Activated naive CD8-positive, alpha-beta T cell treated with anti-CD3 and anti-CD28 coated beads, Interleukin-2, amount 10 ng/mL, durations not matched to agents 7 days and 5 days (primary cell): Measurements from ENCODE around the gene GJA1. TPM values are rescaled to one million over a fixed set of nuclear protein-coding genes. Genes with fewer than 3 reads are reported as not detected.
"Not testable (repeated sequence)": the region's sequence is repeated elsewhere in the genome, so short reads cannot be mapped to it uniquely, and the experiment has no call there.

ENCODE experiments used
- ATAC-seq: fragments of 150-1000 bp; cut with Tn5 transposase; one replicate; pipeline ENCODE4 v1.10.0; 2021; ENCODE audit warnings: low read depth, moderate library complexity
- POLR2A ChIA-PET: fragments of 350-600 bp; sonication (Branson Sonifier 250); formaldehyde crosslinking; loops from one replicate; lab custom pipeline; 2021; ENCODE audit warnings: antibody characterized with exemption; lab: Charles Lee
- DNase-seq: peaks from one replicate; pipeline ENCODE4 v3.0.0; 2021
- H3K27ac Mint-ChIP-seq: one replicate; pipeline ENCODE4 v1.8.0; 2022; ENCODE audit warnings: mild to moderate bottlenecking, mixed read lengths
- H3K27me3 Mint-ChIP-seq: one replicate; pipeline ENCODE4 v1.8.0; 2022; ENCODE audit warnings: mild to moderate bottlenecking, moderate library complexity, mixed read lengths
- H3K36me3 Mint-ChIP-seq: one replicate; pipeline ENCODE4 v1.8.0; 2021; ENCODE audit warnings: mild to moderate bottlenecking, mixed read lengths
- H3K4me1 Mint-ChIP-seq: one replicate; pipeline ENCODE4 v1.8.0; 2021; ENCODE audit warnings: mixed read lengths
- H3K4me3 Mint-ChIP-seq: one replicate; pipeline ENCODE4 v1.8.0; 2022; ENCODE audit warnings: mild to moderate bottlenecking, moderate library complexity, mixed read lengths
- H3K9me3 Mint-ChIP-seq: one replicate; pipeline ENCODE4 v1.8.0; 2021; ENCODE audit warnings: mixed read lengths
- total RNA-seq, 2 experiments: library from RNA; stranded (reverse); gene quantifications; one replicate each; pipeline ENCODE4 v1.2.3, GENCODE V29; 2021

The GJA1 gene
- total RNA-seq, 2 experiments from 2014 or later = not detected

GRCh38 chr6:121442576-121442975, 7.1 kb downstream of the GJA1 start:
- Mint-ChIP-seq H3K4me1 (peaks cover 6% of the 10 kb centered on the region), H3K4me3 (no peak overlapping the region), H3K27me3 (peaks cover 25% of the 10 kb centered on the region), H3K9me3 (no peaks in the 10 kb centered on the region), H3K27ac (no peak overlapping the region), H3K36me3 (no peaks in the 10 kb centered on the region)
- ATAC-seq (no peak), DNase-seq (no peak)
- POLR2A ChIA-PET = interaction anchor here (1.1 kb wide), 1 partner anchor 12 kb away, joined by 3 read pairs; no protein-coding TSS in a partner anchor

GRCh38 chr6:121443971-121444541, 8.6 kb downstream of the GJA1 start:
- H3K4me3 Mint-ChIP-seq = no peak overlapping the region
- no peak overlapping the region for H3K27ac Mint-ChIP-seq
- POLR2A ChIA-PET = interaction anchor here (1.1 kb wide), 1 partner anchor 13 kb away, joined by 3 read pairs; no protein-coding TSS in a partner anchor
- DNase-seq (no peak), ATAC-seq (no peak)
- peaks cover 12% of the 10 kb centered on the region for H3K27me3 Mint-ChIP-seq
- H3K9me3 Mint-ChIP-seq = no peaks in the 10 kb centered on the region
- H3K4me1 Mint-ChIP-seq = no peaks in the 10 kb centered on the region
- no peaks in the 10 kb centered on the region for H3K36me3 Mint-ChIP-seq

GRCh38 chr6:121446705-121447104, 11.3 kb downstream of the GJA1 start:
- H3K27me3 Mint-ChIP-seq, DNase-seq, H3K36me3 Mint-ChIP-seq, H3K4me3 Mint-ChIP-seq, H3K4me1 Mint-ChIP-seq, ATAC-seq, POLR2A ChIA-PET, H3K9me3 Mint-ChIP-seq, H3K27ac Mint-ChIP-seq: not testable (repeated sequence)

- H3K36me3 Mint-ChIP-seq, H3K9me3 Mint-ChIP-seq, H3K27me3 Mint-ChIP-seq, H3K4me1 Mint-ChIP-seq, H3K27ac Mint-ChIP-seq, H3K4me3 Mint-ChIP-seq, POLR2A ChIA-PET, ATAC-seq, DNase-seq: not testable (repeated sequence)
Observed at GRCh38 chr6:121447746-121448145, 12.3 kb downstream of the GJA1 start.

- ATAC-seq, H3K9me3 Mint-ChIP-seq, H3K4me3 Mint-ChIP-seq, POLR2A ChIA-PET, H3K27ac Mint-ChIP-seq, DNase-seq, H3K36me3 Mint-ChIP-seq, H3K4me1 Mint-ChIP-seq, H3K27me3 Mint-ChIP-seq: not testable (repeated sequence)
Observed at GRCh38 chr6:121448528-121448927, 13.1 kb downstream of the GJA1 start.

GRCh38 chr6:121449331-121449730, 13.9 kb downstream of the GJA1 start:
- POLR2A ChIA-PET = no interaction called here
- H3K9me3 Mint-ChIP-seq = no peaks in the 10 kb centered on the region
- no peaks in the 10 kb centered on the region for H3K36me3 Mint-ChIP-seq
- no peak for ATAC-seq
- H3K4me3 Mint-ChIP-seq = no peak overlapping the region
- no peak overlapping the region for H3K27ac Mint-ChIP-seq
- H3K4me1 Mint-ChIP-seq = no peaks in the 10 kb centered on the region
- H3K27me3 Mint-ChIP-seq = no peaks in the 10 kb centered on the region
- no peak for DNase-seq

- Mint-ChIP-seq H3K36me3 (no peaks in the 10 kb centered on the region), H3K9me3 (no peaks in the 10 kb centered on the region), H3K27ac (no peak overlapping the region), H3K27me3 (peaks cover 3% of the 10 kb centered on the region), H3K4me1 (no peaks in the 10 kb centered on the region), H3K4me3 (no peak overlapping the region)
- no peak for DNase-seq
- no peak for ATAC-seq
- POLR2A ChIA-PET = no interaction called here
Observed at GRCh38 chr6:121450242-121450641, 14.8 kb downstream of the GJA1 start.

GRCh38 chr6:121451250-121451649, 15.8 kb downstream of the GJA1 start:
- no peak for ATAC-seq
- Mint-ChIP-seq H3K27me3 (peaks cover 3% of the 10 kb centered on the region), H3K27ac (no peak overlapping the region), H3K36me3 (no peaks in the 10 kb centered on the region), H3K4me1 (no peaks in the 10 kb centered on the region), H3K9me3 (no peaks in the 10 kb centered on the region), H3K4me3 (no peak overlapping the region)
- POLR2A ChIA-PET = no interaction called here
- DNase-seq = no peak

GRCh38 chr6:121453191-121453590, 17.7 kb downstream of the GJA1 start:
- Mint-ChIP-seq H3K36me3 (no peaks in the 10 kb centered on the region), H3K27me3 (peaks cover 3% of the 10 kb centered on the region), H3K27ac (no peak overlapping the region), H3K4me1 (no peaks in the 10 kb centered on the region), H3K4me3 (no peak overlapping the region), H3K9me3 (no peaks in the 10 kb centered on the region)
- DNase-seq = no peak
- ATAC-seq = no peak
- POLR2A ChIA-PET = no interaction called here

- POLR2A ChIA-PET = no interaction called here
- no peaks in the 10 kb centered on the region for H3K9me3 Mint-ChIP-seq
Observed at GRCh38 chr6:121460170-121460569, 24.7 kb downstream of the GJA1 start.

GRCh38 chr6:121463087-121463486, 27.6 kb downstream of the GJA1 start:
- DNase-seq = no peak
- no peak for ATAC-seq
- POLR2A ChIA-PET = no interaction called here
- no peaks in the 10 kb centered on the region for H3K4me1 Mint-ChIP-seq
- H3K4me3 Mint-ChIP-seq = no peak overlapping the region
- H3K27ac Mint-ChIP-seq = no peak overlapping the region
- no peaks in the 10 kb centered on the region for H3K36me3 Mint-ChIP-seq
- no peaks in the 10 kb centered on the region for H3K27me3 Mint-ChIP-seq
- H3K9me3 Mint-ChIP-seq = no peaks in the 10 kb centered on the region

More at GRCh38 chr6:121460170-121460569, 24.7 kb downstream of the GJA1 start:
- DNase-seq = no peak
- Mint-ChIP-seq H3K27me3 (peaks cover 1% of the 10 kb centered on the region), H3K27ac (no peak overlapping the region), H3K4me3 (no peak overlapping the region), H3K36me3 (no peaks in the 10 kb centered on the region), H3K4me1 (no peaks in the 10 kb centered on the region)
- ATAC-seq = no peak

- H3K27me3 Mint-ChIP-seq = no peaks in the 10 kb centered on the region
- POLR2A ChIA-PET = no interaction called here
- no peak for ATAC-seq
Observed at GRCh38 chr6:121465101-121465500, 29.7 kb downstream of the GJA1 start.

GRCh38 chr6:121479486-121480098, 44.1 kb downstream of the GJA1 start:
- ATAC-seq (no peak), DNase-seq (no peak)
- no peaks in the 10 kb centered on the region for H3K27me3 Mint-ChIP-seq
- no peaks in the 10 kb centered on the region for H3K9me3 Mint-ChIP-seq
- POLR2A ChIA-PET = no interaction called here
- H3K4me3 Mint-ChIP-seq = no peak overlapping the region
- no peaks in the 10 kb centered on the region for H3K4me1 Mint-ChIP-seq
- H3K27ac Mint-ChIP-seq = no peak overlapping the region
- no peaks in the 10 kb centered on the region for H3K36me3 Mint-ChIP-seq

More at GRCh38 chr6:121465101-121465500, 29.7 kb downstream of the GJA1 start:
- Mint-ChIP-seq H3K36me3 (no peaks in the 10 kb centered on the region), H3K4me1 (no peaks in the 10 kb centered on the region), H3K27ac (no peak overlapping the region), H3K9me3 (peaks cover 2% of the 10 kb centered on the region), H3K4me3 (no peak overlapping the region)
- no peak for DNase-seq

- Mint-ChIP-seq H3K27me3 (no peaks in the 10 kb centered on the region), H3K9me3 (no peaks in the 10 kb centered on the region), H3K36me3 (no peaks in the 10 kb centered on the region), H3K4me3 (no peak overlapping the region), H3K4me1 (no peaks in the 10 kb centered on the region), H3K27ac (no peak overlapping the region)
- ATAC-seq = no peak
- no peak for DNase-seq
- POLR2A ChIA-PET = no interaction called here
Observed at GRCh38 chr6:121480099-121480713, 44.8 kb downstream of the GJA1 start.
